NCI-H2107 (cell line): ENCODE data around the gene PDP2.
"Not testable (repeated sequence)": the region's sequence is repeated elsewhere in the genome, so short reads cannot be mapped to it uniquely, and the experiment has no call there.

Source experiments
- DNase-seq: peaks from one replicate; lab custom pipeline; 2025; lab: John Stamatoyannopoulos, UW

PDP2 gene

GRCh38 chr16:66886321-66886720 is 6.0 kb downstream of the PDP2 start:
- DNase-seq: no peak

- no peak for DNase-seq
Observed at GRCh38 chr16:66886914-66887313, 6.6 kb downstream of the PDP2 start.

- DNase-seq: no peak
Observed at GRCh38 chr16:66888647-66889615, 8.6 kb downstream of the PDP2 start.

- DNase-seq: no peak
Observed at GRCh38 chr16:66889622-66890021, 9.3 kb downstream of the PDP2 start.

- DNase-seq: no peak
Observed at GRCh38 chr16:66890799-66891198, 10.5 kb downstream of the PDP2 start.

- DNase-seq: no peak
Observed at GRCh38 chr16:66891360-66891759, 11.0 kb downstream of the PDP2 start.

- DNase-seq: no peak
Observed at GRCh38 chr16:66891797-66892196, 11.5 kb downstream of the PDP2 start.

GRCh38 chr16:66894055-66894454 is 13.7 kb downstream of the PDP2 start:
- no peak for DNase-seq

GRCh38 chr16:66894948-66895688 is 14.8 kb downstream of the PDP2 start:
- DNase-seq: peak; percentile 26

GRCh38 chr16:66895689-66895979 is 15.3 kb downstream of the PDP2 start:
- no peak for DNase-seq

GRCh38 chr16:66895999-66896398 is 15.7 kb downstream of the PDP2 start:
- DNase-seq: no peak

GRCh38 chr16:66896682-66897081 is 16.4 kb downstream of the PDP2 start:
- not testable (repeated sequence) for DNase-seq

- DNase-seq: no peak
Observed at GRCh38 chr16:66898207-66898606, 17.9 kb downstream of the PDP2 start.

GRCh38 chr16:66898933-66899309 is 18.6 kb downstream of the PDP2 start:
- no peak for DNase-seq

GRCh38 chr16:66899310-66899944 is 19.1 kb downstream of the PDP2 start:
- DNase-seq: no peak

- DNase-seq: no peak
Observed at GRCh38 chr16:66899945-66900710, 19.8 kb downstream of the PDP2 start.

- DNase-seq: no peak
Observed at GRCh38 chr16:66900721-66901441, 20.6 kb downstream of the PDP2 start.

- no peak for DNase-seq
Observed at GRCh38 chr16:66901626-66902025, 21.3 kb downstream of the PDP2 start.

GRCh38 chr16:66902648-66903543 is 22.6 kb downstream of the PDP2 start:
- DNase-seq: no peak
